GM12878 (cell line): Measurements from ENCODE around the gene EIF3D. TPM values are rescaled to one million over a fixed set of nuclear protein-coding genes. Genes with fewer than 3 reads are reported as not detected.

Source experiments
- ATAC-seq: fragments of 200-7000 bp; cut with Tn5 transposase; 3 replicates; pipeline ENCODE4 v1.9.1; 2020; ENCODE audit warnings: mild to moderate bottlenecking, moderate library complexity
- BruUV-seq: library from RNA; stranded (reverse); fragments of 400-500 nt; replicated peaks from 2 replicates; lab custom pipeline; 2021; lab: Mats Ljungman, UMichigan
- CTCF ChIA-PET: fragments of 300-600 bp; sonication (Branson Sonifier 250); formaldehyde crosslinking; extraction: SDS; loops from one replicate; lab custom pipeline; 2021; ENCODE audit warnings: inconsistent platforms; lab: Yijun Ruan, JAX
- POLR2A ChIA-PET: fragments of 350-600 bp; formaldehyde crosslinking; extraction: SDS; loops from one replicate; lab custom pipeline; 2021; ENCODE audit warnings: inconsistent platforms; lab: Charles Lee
- RAD21 ChIA-PET: fragments of 300-600 bp; sonication (Branson Sonifier 250); formaldehyde crosslinking; loops from one replicate; lab custom pipeline; 2023; ENCODE audit warnings: antibody characterized with exemption; ENCODE audit not compliant: unreplicated experiment; lab: Charles Lee
- SMC1A ChIA-PET: fragments of 300-600 bp; sonication (Branson Sonifier 250); formaldehyde crosslinking; loops from one replicate; lab custom pipeline; 2023; ENCODE audit not compliant: unreplicated experiment, uncharacterized antibody; lab: Charles Lee
- DNase-seq: peaks from one replicate; pipeline ENCODE4 v3.0.0-alpha.2; 2011; ENCODE audit warnings: low read depth, low spot score
- FAIRE-seq: peaks from 3 replicates; lab custom pipeline; 2011; peaks lifted over from hg19 to GRCh38; lab: Jason Lieb, UNC
- H2AFZ ChIP-seq: 2 replicates; pipeline ENCODE4 v1.6.0; 2011; ENCODE audit warnings: low read depth, low read length, control low read depth; ENCODE audit not compliant: control insufficient read depth
- H3K27ac ChIP-seq: 2 replicates; pipeline ENCODE4 v1.5.1; 2011; ENCODE audit warnings: control low read depth; ENCODE audit not compliant: control insufficient read depth, insufficient read depth
- H3K27me3 ChIP-seq, 2 experiments: replicated peaks in 1 of 2; 2 replicates each; pipeline versions ENCODE4 v1.6.0 to v1.6.1; 2011; ENCODE audit warnings: low read length in 1 of 2; ENCODE audit not compliant: control insufficient read depth in 2 of 2, insufficient read depth in 2 of 2
- H3K36me3 ChIP-seq, 2 experiments: 2 replicates each; pipeline ENCODE4 v1.5.1; 2011; ENCODE audit warnings: low read length in 1 of 2; ENCODE audit not compliant: control insufficient read depth in 2 of 2, insufficient read depth in 2 of 2
- H3K4me1 ChIP-seq: 2 replicates; pipeline ENCODE4 v1.6.1; 2011; ENCODE audit warnings: mild to moderate bottlenecking, low read length, moderate library complexity, mixed read lengths; ENCODE audit not compliant: control insufficient read depth, insufficient read depth
- H3K4me2 ChIP-seq: 2 replicates; pipeline ENCODE4 v1.6.0; 2011; ENCODE audit warnings: control low read depth; ENCODE audit not compliant: control insufficient read depth, insufficient read depth
- H3K4me3 ChIP-seq: fragments of 200-600 bp; sonication (generic); 2 replicates; pipeline ENCODE4 v1.5.1; 2016
- H3K79me2 ChIP-seq: 2 replicates; pipeline ENCODE4 v1.6.0; 2011; ENCODE audit warnings: low read length; ENCODE audit not compliant: control insufficient read depth, insufficient read depth
- H3K9ac ChIP-seq: 2 replicates; pipeline ENCODE4 v1.8.0; 2011; ENCODE audit warnings: low read length, control low read depth, mixed read lengths; ENCODE audit not compliant: control insufficient read depth, insufficient read depth
- H3K9me3 ChIP-seq: replicated peaks from 3 replicates; pipeline ENCODE4 v1.5.1; 2011; ENCODE audit warnings: mild to moderate bottlenecking, low read length; ENCODE audit not compliant: control insufficient read depth, insufficient read depth
- H4K20me1 ChIP-seq: 2 replicates; pipeline ENCODE4 v1.6.0; 2011; ENCODE audit not compliant: control insufficient read depth, insufficient read depth
- BMI1 ChIP-seq: fragments of 450-650 bp; IDR thresholded peaks from 2 replicates; pipeline ENCODE4 v1.6.1; 2016; ENCODE audit warnings: mild to moderate bottlenecking, moderate library complexity, borderline replicate concordance
- CBFB ChIP-seq: IDR thresholded peaks from 2 replicates; pipeline ENCODE4 v1.6.1; 2016; ENCODE audit warnings: antibody characterized with exemption, low read depth
- CHD1 ChIP-seq: IDR thresholded peaks from 2 replicates; pipeline ENCODE4 v1.6.1; 2012; ENCODE audit warnings: low read depth, low read length, improper control_type of control experiment
- RFX5 ChIP-seq: IDR thresholded peaks from 2 replicates; pipeline ENCODE4 v1.6.1; 2011; ENCODE audit warnings: low read depth, low read length, improper control_type of control experiment
- SMAD1 ChIP-seq: fragments of 450-650 bp; IDR thresholded peaks from 2 replicates; pipeline ENCODE4 v1.6.1; 2018; ENCODE audit warnings: mild to moderate bottlenecking, low read depth; ENCODE audit not compliant: partially characterized antibody
- ZZZ3 ChIP-seq: IDR thresholded peaks from 2 replicates; pipeline ENCODE4 v1.6.1; 2011; ENCODE audit warnings: low read depth; ENCODE audit not compliant: control insufficient read depth, insufficient read length
- whole genome bisulfite sequencing: methylation state at CpG from one replicate; pipeline ENCODE4 v1.1.6; 2016; ENCODE audit warnings: low lambda C conversion rate; ENCODE audit not compliant: insufficient replicate concordance, insufficient coverage; ENCODE audit errors: missing lambda C conversion rate; 5-methylcytosine and 5-hydroxymethylcytosine counted together
- in situ Hi-C: fragments of 300-500 bp; cut with MboI; formaldehyde crosslinking; loops from 9 replicates; pipeline ENCODE4 v1.14.3; 2018; ENCODE audit warnings: mixed read lengths
- intact Hi-C: fragments of 100-400 bp; cut with micrococcal nuclease; formaldehyde crosslinking; loops from one replicate; pipeline ENCODE4 v1.14.2; 2022; ENCODE audit not compliant: unreplicated experiment
- polyA plus RNA-seq, 11 experiments: library from polyadenylated mRNA; depleted of rRNA in 4 of 11; unstranded in 6 of 11; stranded (reverse) in 5 of 11; fragments of >200 nt; fragmentation: Nextera tagmentation in 4 of 11; fragmentation: Illumina TruSeq in 1 of 11; extraction: Ambion mirVana in 4 of 11; extraction: Trizol in 1 of 11; gene quantifications; 1 replicate in 1 of 11; 2 replicates in 10 of 11; pipeline versions ENCODE4 v1.2.1 to v1.2.3, GENCODE V29; 2011 to 2016; ENCODE audit warnings: inconsistent platforms in 2 of 11, missing spikeins in 2 of 11, low read depth in 1 of 11
- total RNA-seq, 4 experiments: library from RNA; depleted of rRNA in 3 of 4; stranded (reverse); fragments of >200 nt in 3 of 4; fragmentation: Illumina TruSeq in 1 of 4; extraction: Trizol in 1 of 4; gene quantifications; 2 replicates each; pipeline versions ENCODE4 v1.2.1 to v1.2.3, GENCODE V29; 2013 to 2021
- TF ChIP-seq, protein P1 (sequence below): IDR thresholded peaks from 2 replicates; pipeline ENCODE4 v1.6.1; 2011; ENCODE audit warnings: borderline replicate concordance, low read depth, mild to moderate bottlenecking, moderate library complexity, mixed read lengths, low read length; ENCODE audit not compliant: insufficient read depth; ENCODE audit errors: extremely low read length
- TF ChIP-seq, protein P2 (sequence below): fragments of 450-650 bp; IDR thresholded peaks from 2 replicates; pipeline ENCODE4 v1.6.1; 2017; ENCODE audit warnings: low read depth, mild to moderate bottlenecking, moderate library complexity

EIF3D gene
- total and polyA plus RNA-seq, 10 of the 15 experiments (the other 5 are each of a cell fraction or from before 2014, with no cell fraction given): 240 to 558 (median 420) TPM

DNA sequence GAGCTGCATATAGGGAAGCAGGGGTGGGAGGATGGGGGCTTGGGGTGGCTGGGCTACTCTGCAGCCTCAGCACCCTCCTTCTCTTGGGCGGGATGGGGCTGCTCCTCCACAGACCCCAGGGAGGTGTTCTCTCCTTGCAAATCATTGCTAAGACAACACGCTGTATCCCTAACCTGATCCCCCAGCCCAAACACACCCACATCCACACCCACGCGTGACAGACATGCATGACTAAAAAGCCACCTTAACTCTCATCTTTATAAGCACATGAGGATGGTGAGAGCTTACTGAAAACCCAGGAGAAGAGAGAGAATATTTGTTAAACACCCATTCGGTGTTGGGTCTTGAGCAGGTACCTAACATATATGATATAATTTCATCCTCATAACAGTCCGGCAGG is 39.9 kb upstream of the EIF3D start:
- ATAC-seq: no peak
- CTCF ChIA-PET: no interaction called here
- TF ChIP-seq, protein P1, sequence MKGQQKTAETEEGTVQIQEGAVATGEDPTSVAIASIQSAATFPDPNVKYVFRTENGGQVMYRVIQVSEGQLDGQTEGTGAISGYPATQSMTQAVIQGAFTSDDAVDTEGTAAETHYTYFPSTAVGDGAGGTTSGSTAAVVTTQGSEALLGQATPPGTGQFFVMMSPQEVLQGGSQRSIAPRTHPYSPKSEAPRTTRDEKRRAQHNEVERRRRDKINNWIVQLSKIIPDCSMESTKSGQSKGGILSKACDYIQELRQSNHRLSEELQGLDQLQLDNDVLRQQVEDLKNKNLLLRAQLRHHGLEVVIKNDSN: no peak
- TF ChIP-seq, protein P2, sequence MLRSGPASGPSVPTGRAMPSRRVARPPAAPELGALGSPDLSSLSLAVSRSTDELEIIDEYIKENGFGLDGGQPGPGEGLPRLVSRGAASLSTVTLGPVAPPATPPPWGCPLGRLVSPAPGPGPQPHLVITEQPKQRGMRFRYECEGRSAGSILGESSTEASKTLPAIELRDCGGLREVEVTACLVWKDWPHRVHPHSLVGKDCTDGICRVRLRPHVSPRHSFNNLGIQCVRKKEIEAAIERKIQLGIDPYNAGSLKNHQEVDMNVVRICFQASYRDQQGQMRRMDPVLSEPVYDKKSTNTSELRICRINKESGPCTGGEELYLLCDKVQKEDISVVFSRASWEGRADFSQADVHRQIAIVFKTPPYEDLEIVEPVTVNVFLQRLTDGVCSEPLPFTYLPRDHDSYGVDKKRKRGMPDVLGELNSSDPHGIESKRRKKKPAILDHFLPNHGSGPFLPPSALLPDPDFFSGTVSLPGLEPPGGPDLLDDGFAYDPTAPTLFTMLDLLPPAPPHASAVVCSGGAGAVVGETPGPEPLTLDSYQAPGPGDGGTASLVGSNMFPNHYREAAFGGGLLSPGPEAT: no peak
- TF ChIP-seq CBFB: no peak
- no peak for TF ChIP-seq RFX5
- TF ChIP-seq ZZZ3: no peak
- intact Hi-C loops: no loop called here
- H3K4me1 ChIP-seq: no peaks in the 10 kb centered on the region
- WGBS: 15% methylated on average over 6 of the region's 6 CpGs
- in situ Hi-C loops: no loop called here
- H2AFZ ChIP-seq: no peak overlapping the region
- no TSS peak for BruUV-seq
- RAD21 ChIA-PET: no interaction called here
- H3K79me2 ChIP-seq: no peaks in the 10 kb centered on the region
- H3K4me3 ChIP-seq: no peak overlapping the region
- no peaks in the 10 kb centered on the region for H3K36me3 ChIP-seq
- no peak for FAIRE-seq
- no peaks in the 10 kb centered on the region for H3K9me3 ChIP-seq
- no peaks in the 10 kb centered on the region; a peak in 2 of 4 replicates for H3K27me3 ChIP-seq
- SMC1A ChIA-PET: no interaction called here
- DNase-seq: no peak
- H4K20me1 ChIP-seq: no peaks in the 10 kb centered on the region
- H3K9ac ChIP-seq: no peak overlapping the region
- no peak overlapping the region for H3K4me2 ChIP-seq
- H3K27ac ChIP-seq: no peak overlapping the region
- POLR2A ChIA-PET: no interaction called here

DNA sequence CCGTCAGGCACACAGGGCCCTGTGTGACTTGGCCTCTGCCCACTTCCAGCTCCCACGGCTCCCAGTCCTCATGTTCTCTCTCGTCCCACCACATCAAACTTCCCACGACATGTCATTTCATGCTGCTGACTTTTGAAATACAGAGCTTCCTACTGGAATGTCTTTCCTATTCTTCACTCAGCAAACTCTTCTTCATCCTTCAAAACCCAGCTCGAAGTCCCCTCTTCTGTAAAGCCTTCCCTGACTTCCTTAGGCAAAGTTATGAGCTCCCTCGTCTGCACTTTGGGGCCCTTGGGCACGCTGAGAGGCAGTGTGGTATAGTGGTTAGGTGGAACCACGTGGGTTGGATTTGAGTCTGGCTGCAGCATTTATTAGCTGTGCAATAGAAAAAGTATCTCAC is 37.8 kb upstream of the EIF3D start:
- H4K20me1 ChIP-seq: no peaks in the 10 kb centered on the region
- no peak overlapping the region for H3K4me3 ChIP-seq
- ChIA-PET CTCF (no interaction called here), POLR2A (no interaction called here), RAD21 (no interaction called here), SMC1A (no interaction called here)
- TF ChIP-seq BMI1: no peak
- TF ChIP-seq SMAD1: no peak
- TF ChIP-seq CHD1: no peak
- no peak for TF ChIP-seq CBFB
- no peak overlapping the region for H2AFZ ChIP-seq
- no peaks in the 10 kb centered on the region for H3K36me3 ChIP-seq
- no peaks in the 10 kb centered on the region for H3K9me3 ChIP-seq
- H3K4me2 ChIP-seq: no peak overlapping the region
- ATAC-seq (no peak), DNase-seq (no peak), FAIRE-seq (no peak)
- no peaks in the 10 kb centered on the region for H3K79me2 ChIP-seq
- peaks cover 2 to 3% of the 10 kb centered on the region in 2 experiments; a peak in 3 of 4 replicates for H3K27me3 ChIP-seq
- no TSS peak for BruUV-seq
- 10% methylated on average over 8 of the region's 8 CpGs for WGBS
- no peaks in the 10 kb centered on the region for H3K4me1 ChIP-seq
- no peak overlapping the region for H3K9ac ChIP-seq
- in situ Hi-C loops (no loop called here), intact Hi-C loops (no loop called here)
- H3K27ac ChIP-seq: no peak overlapping the region
